GM21529 (cell line): ENCODE results near the gene RTP5.

ENCODE experiments used
- ATAC-seq: cut with Tn5 transposase; IDR thresholded peaks from one replicate; pipeline ENCODE4 v1.9.1; 2021; ENCODE audit not compliant: unreplicated experiment

RTP5 gene

GRCh38 chr2:241843321-241844065, 26.0 kb upstream of the RTP5 start:
- no peak for ATAC-seq

GRCh38 chr2:241844066-241844728, 25.3 kb upstream of the RTP5 start:
- ATAC-seq: peak; percentile 66

- no peak for ATAC-seq
These were observed 24.5 kb upstream of the RTP5 start for GRCh38 chr2:241844831-241845578.

GRCh38 chr2:241846406-241846805, 23.1 kb upstream of the RTP5 start:
- ATAC-seq: no peak

DNA sequence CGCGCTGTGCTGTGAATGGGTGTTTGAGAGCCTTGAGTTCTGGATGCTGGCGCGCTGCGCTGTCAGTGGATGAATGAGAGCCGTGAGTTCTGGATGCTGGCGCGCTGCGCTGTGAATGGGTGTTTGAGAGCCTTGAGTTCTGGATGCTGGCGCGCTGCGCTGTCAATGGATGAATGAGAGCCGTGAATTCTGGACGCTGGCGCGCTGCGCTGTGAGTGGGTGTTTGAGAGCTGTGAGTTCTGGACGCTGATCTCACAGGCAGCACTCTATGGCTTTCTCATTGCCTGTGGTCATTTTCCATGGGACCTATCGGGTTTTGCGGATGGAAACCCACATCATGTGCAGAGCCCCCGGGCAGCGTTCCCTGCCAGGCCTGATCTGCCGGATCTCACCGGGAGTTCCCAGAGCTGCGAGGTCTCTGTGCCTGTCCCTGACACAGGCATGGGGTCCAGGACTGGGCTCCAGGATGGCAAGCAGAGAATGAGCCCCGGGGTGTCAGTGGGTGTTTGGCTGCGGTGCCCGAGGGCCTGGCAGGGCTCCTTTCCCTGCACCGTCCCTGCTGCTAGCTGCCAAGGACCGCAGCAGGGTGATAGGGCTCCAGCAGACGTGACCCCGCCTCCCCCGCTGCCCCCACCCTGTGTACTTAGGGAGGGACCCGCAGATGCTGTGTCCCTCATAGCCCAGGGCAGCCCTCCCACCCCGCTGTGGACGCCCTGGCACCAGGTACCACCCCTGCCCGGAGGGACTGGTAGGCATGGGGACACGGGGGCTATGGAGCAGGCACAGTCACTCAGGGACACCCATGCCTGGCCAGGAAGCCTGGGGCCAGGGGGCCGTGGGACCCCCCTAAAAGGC, 20.5 kb upstream of the RTP5 start:
- no peak for ATAC-seq

GRCh38 chr2:241849616-241850543, 19.6 kb upstream of the RTP5 start:
- ATAC-seq: no peak

GRCh38 chr2:241850544-241851324, 18.8 kb upstream of the RTP5 start:
- ATAC-seq: no peak

GRCh38 chr2:241851325-241852115, 18.0 kb upstream of the RTP5 start:
- no peak for ATAC-seq

DNA sequence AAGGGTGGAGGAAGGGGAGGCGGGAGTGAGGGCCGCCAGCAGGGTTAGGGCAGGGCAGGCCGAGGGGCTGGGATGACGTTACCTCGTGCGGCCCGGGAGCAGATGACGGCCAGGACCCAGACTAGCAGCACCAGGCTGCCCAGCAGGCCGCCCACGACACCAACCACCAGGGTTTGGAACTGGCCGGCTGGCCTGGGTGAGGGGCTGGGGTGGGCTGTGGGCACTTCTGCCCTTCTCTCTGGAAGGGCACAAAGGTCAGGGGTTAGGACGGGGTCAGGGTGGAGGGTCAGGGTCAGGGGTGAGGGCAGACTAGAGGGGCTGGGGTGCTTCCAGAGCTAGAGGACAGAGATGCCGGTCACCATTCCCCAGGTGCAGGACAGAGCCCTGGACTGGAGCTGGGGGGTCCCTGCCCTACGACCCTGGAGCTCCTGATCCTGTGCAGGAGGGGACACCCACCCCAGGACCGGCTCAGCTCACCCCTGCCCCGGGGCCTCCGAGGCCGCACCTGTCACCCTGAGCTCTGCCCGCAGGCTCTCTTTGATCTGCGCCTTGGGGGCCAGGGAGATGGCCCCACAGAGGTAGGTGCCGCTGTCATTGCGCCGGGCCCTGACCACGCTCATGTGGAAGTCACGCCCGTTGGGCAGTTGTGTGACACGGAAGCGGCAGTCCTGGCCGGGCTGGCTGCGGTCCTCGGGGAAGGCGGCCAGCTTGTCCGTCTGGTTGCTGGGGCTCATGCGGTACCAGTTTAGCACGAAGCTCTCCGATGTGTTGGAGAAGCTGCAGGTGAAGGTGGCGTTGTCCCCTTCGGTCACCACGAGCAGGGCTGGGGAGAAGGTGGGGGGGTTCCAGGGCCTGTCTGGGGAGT, 17.2 kb upstream of the RTP5 start:
- ATAC-seq: no peak

GRCh38 chr2:241852981-241853631, 16.4 kb upstream of the RTP5 start:
- ATAC-seq: no peak

GRCh38 chr2:241853651-241854341, 15.7 kb upstream of the RTP5 start:
- no peak for ATAC-seq

DNA sequence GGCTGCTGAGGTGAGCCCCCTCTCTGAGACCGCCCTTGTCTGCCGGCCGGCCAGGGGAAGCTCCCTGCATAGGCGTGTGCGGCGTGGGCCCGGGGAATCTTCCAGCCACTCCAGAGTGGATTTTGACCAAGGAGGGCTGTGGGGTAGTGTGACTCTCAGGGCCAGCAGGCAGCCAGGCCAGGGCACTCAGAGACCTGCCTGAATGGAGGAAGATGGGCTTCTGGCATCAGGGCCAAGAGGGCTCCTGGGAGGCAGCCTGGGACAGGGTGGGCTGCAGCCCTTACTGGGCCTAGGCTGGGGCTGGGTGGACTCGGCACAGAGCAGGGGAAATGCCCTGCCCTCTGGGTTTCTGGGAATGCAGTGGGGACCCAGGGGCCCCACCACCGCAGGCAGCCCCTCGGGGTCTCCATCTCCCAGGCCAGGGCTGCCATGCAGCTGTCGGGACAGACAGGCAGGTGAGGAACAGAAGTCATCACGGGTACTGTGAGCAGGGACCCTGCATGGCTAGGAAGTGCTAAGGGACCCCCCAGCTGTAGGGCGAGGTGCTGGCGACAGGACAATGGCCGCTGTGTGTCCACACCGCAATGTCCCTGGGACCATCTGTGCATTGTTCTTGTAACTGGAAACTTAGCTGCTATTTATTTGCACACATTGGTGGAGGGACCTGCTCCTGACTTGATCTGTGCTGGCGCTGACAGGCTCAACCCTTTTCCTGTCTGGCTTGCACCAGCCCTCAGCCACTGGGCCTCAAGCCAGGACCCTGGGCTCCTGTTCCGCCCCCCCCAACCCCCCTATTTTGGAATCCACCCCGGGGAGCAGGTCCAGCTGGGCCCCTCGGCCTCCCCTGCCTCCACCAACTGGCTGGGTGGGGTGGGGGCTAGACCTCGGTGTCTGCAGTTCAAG, 14.9 kb upstream of the RTP5 start:
- ATAC-seq: no peak

DNA sequence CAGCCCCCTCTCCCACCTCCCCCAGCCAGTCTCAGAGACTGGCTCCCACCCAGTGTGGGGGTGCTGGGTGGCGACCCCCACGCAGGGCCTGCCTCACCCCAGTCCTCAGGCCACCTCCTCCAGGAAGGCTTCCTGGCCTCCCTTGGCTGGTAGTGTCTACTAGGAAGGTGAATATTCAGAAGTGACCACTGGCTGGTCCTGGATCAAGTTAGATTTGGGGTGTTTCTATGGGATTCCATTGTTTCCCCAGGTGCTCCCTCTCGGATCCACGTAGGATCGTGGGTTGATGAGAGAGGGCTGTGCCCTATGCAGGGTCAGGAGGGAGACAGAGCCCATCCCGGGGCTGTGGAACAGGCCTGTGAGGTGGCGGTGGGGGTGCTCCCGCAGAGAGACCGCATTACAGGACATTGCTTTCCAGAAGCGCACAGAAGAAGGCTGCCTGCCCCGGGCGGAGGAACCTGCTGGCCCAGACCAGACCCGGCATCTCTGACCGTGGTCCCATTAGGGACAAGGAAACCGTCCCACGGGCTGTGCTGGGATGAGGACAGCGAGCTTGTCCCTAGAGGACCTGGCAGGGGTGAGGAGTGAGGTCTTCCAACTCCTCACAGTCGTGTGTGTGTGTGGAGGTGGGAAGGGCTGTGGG, 14.2 kb upstream of the RTP5 start:
- no peak for ATAC-seq

- ATAC-seq: no peak
These were observed 13.6 kb upstream of the RTP5 start for GRCh38 chr2:241855888-241856422.
